H1 (cell line): ENCODE data around the gene MTX1. TPM values are rescaled to one million over a fixed set of nuclear protein-coding genes. Genes with fewer than 3 reads are reported as not detected.
A peak's percentile ranks its signal among the peaks of the same experiment; 100 is the strongest.

ENCODE experiments used
- CTCF ChIA-PET: fragments of 300-600 bp; sonication (Branson Sonifier 250); formaldehyde crosslinking; loops from one replicate; lab custom pipeline; 2021; ENCODE audit not compliant: partially characterized antibody; lab: Charles Lee
- POLR2A ChIA-PET: fragments of 300-600 bp; sonication (Branson Sonifier 250); formaldehyde crosslinking; loops from one replicate; lab custom pipeline; 2021; ENCODE audit warnings: inconsistent platforms; ENCODE audit not compliant: partially characterized antibody; lab: Charles Lee
- DNase-seq, 2 experiments: peaks; one replicate each; pipeline versions ENCODE4 v3.0.0 to v3.0.0-alpha.2; 2010 to 2022; ENCODE audit warnings: low spot score in 2 of 2, low read depth in 1 of 2, mixed read lengths in 1 of 2
- FAIRE-seq: peaks from 2 replicates; lab custom pipeline; 2011; peaks lifted over from hg19 to GRCh38; lab: Jason Lieb, UNC
- H2AFZ ChIP-seq: 2 replicates; pipeline ENCODE4 v1.8.1; 2012; ENCODE audit warnings: low read length, inconsistent platforms
- H2AK5ac ChIP-seq: 2 replicates; pipeline ENCODE4 v1.6.1; 2013; ENCODE audit warnings: low read depth, low read length
- H2BK120ac ChIP-seq: replicated peaks from 2 replicates; pipeline ENCODE3; 2013; ENCODE audit warnings: low read depth, low read length, inconsistent platforms
- H2BK12ac ChIP-seq: 2 replicates; pipeline ENCODE4 v1.6.1; 2013; ENCODE audit warnings: low read depth, low read length
- H2BK15ac ChIP-seq: 2 replicates; pipeline ENCODE4 v1.6.1; 2013; ENCODE audit warnings: low read length
- H2BK20ac ChIP-seq: 2 replicates; pipeline ENCODE4 v1.6.1; 2013; ENCODE audit warnings: low read length
- H2BK5ac ChIP-seq: 2 replicates; pipeline ENCODE4 v1.6.1; 2013; ENCODE audit warnings: low read depth, low read length
- H3K14ac ChIP-seq: 2 replicates; pipeline ENCODE4 v1.6.1; 2013; ENCODE audit warnings: inconsistent platforms; ENCODE audit not compliant: insufficient read length
- H3K18ac ChIP-seq: 2 replicates; pipeline ENCODE4 v1.6.1; 2013; ENCODE audit warnings: low read length; ENCODE audit errors: extremely low read depth
- H3K23ac ChIP-seq: 2 replicates; pipeline ENCODE4 v1.6.1; 2013; ENCODE audit warnings: inconsistent platforms; ENCODE audit not compliant: insufficient read length
- H3K23me2 ChIP-seq: 2 replicates; pipeline ENCODE4 v1.6.1; 2013; ENCODE audit warnings: low read depth, low read length
- H3K27ac ChIP-seq: 2 replicates; pipeline ENCODE4 v1.6.1; 2011; ENCODE audit warnings: low read depth, low read length, inconsistent platforms
- H3K27me3 ChIP-seq, 4 experiments: replicated peaks in 1 of 4; 1 replicate in 1 of 4; 2 replicates in 3 of 4; pipeline versions ENCODE4 v1.6.1 to v1.8.1; 2011 to 2013; ENCODE audit warnings: low read length in 3 of 4, mild to moderate bottlenecking in 3 of 4, inconsistent platforms in 2 of 4, mixed read lengths in 2 of 4, moderate library complexity in 1 of 4; ENCODE audit not compliant: control insufficient read depth in 3 of 4, insufficient read depth in 3 of 4; ENCODE audit errors: extremely low read depth in 1 of 4
- H3K36me3 ChIP-seq, 4 experiments: 2 replicates each; pipeline versions ENCODE4 v1.6.1 to v1.8.1; 2011 to 2013; ENCODE audit warnings: mild to moderate bottlenecking in 4 of 4, low read length in 3 of 4, moderate library complexity in 2 of 4, control low read depth in 1 of 4, inconsistent platforms in 1 of 4; ENCODE audit not compliant: insufficient read depth in 4 of 4, control insufficient read depth in 2 of 4
- H3K4ac ChIP-seq: replicated peaks from 2 replicates; pipeline ENCODE3; 2013; ENCODE audit warnings: low read length, low read depth, mixed read lengths, inconsistent platforms; ENCODE audit not compliant: insufficient read length
- H3K4me1 ChIP-seq, 4 experiments: replicated peaks in 1 of 4; 1 replicate in 1 of 4; 2 replicates in 3 of 4; pipeline versions ENCODE4 v1.6.1 to v1.8.1; 2011 to 2013; ENCODE audit warnings: low read length in 3 of 4, inconsistent platforms in 2 of 4, mixed read lengths in 1 of 4; ENCODE audit not compliant: insufficient read depth in 4 of 4, control insufficient read depth in 3 of 4
- H3K4me2 ChIP-seq, 2 experiments: 2 replicates each; pipeline versions ENCODE4 v1.6.1 to v1.8.1; 2011 to 2013; ENCODE audit warnings: low read depth in 2 of 2, low read length in 2 of 2, control low read depth in 1 of 2, inconsistent platforms in 1 of 2, mild to moderate bottlenecking in 1 of 2; ENCODE audit not compliant: insufficient read depth in 1 of 2
- H3K4me3 ChIP-seq, 4 experiments: fragments of 200-600, 300-600 bp in 1 of 4; sonication (generic), shearing (Covaris generic), sonication (Bioruptor Twin) in 1 of 4; 2 replicates each; pipeline versions ENCODE4 v1.5.1 to v1.8.1; 2011 to 2016; ENCODE audit warnings: low read length in 4 of 4, low read depth in 3 of 4, control low read depth in 2 of 4, inconsistent platforms in 2 of 4, mild to moderate bottlenecking in 2 of 4, mixed read lengths in 1 of 4, moderate library complexity in 1 of 4; ENCODE audit not compliant: insufficient read depth in 2 of 4; ENCODE audit errors: extremely low read depth in 1 of 4
- H3K56ac ChIP-seq: replicated peaks from 2 replicates; pipeline ENCODE3; 2013; ENCODE audit warnings: low read depth, mild to moderate bottlenecking, mixed read lengths, low read length, inconsistent platforms; ENCODE audit not compliant: insufficient read length
- H3K79me1 ChIP-seq: 2 replicates; pipeline ENCODE4 v1.6.1; 2013; ENCODE audit warnings: low read depth, low read length, control low read depth
- H3K79me2 ChIP-seq, 2 experiments: 2 replicates each; pipeline versions ENCODE4 v1.6.1 to v1.8.1; 2012 to 2013; ENCODE audit warnings: low read length in 2 of 2, mild to moderate bottlenecking in 2 of 2, inconsistent platforms in 1 of 2; ENCODE audit not compliant: insufficient read depth in 2 of 2, control insufficient read depth in 1 of 2
- H3K9ac ChIP-seq, 4 experiments: replicated peaks in 1 of 4; 1 replicate in 1 of 4; 2 replicates in 3 of 4; pipeline versions ENCODE4 v1.6.1 to v1.8.1; 2011 to 2013; ENCODE audit warnings: low read depth in 3 of 4, low read length in 3 of 4, control low read depth in 2 of 4, mild to moderate bottlenecking in 2 of 4, moderate library complexity in 2 of 4, inconsistent platforms in 1 of 4; ENCODE audit errors: extremely low read depth in 1 of 4
- H3K9me3 ChIP-seq, 2 experiments: 2 replicates each; pipeline versions ENCODE4 v1.6.1 to v1.8.1; 2012 to 2013; ENCODE audit warnings: mild to moderate bottlenecking in 2 of 2, moderate library complexity in 2 of 2, control low read depth in 1 of 2, inconsistent platforms in 1 of 2, low read depth in 1 of 2, low read length in 1 of 2, mixed read lengths in 1 of 2; ENCODE audit not compliant: insufficient read depth in 2 of 2
- H4K20me1 ChIP-seq, 2 experiments: replicated peaks in 1 of 2; 2 replicates each; pipeline versions ENCODE3 to v1.8.1; 2011 to 2013; ENCODE audit warnings: inconsistent platforms in 2 of 2, low read length in 2 of 2, mild to moderate bottlenecking in 1 of 2; ENCODE audit not compliant: insufficient read depth in 2 of 2, control insufficient read depth in 1 of 2
- H4K5ac ChIP-seq: 2 replicates; pipeline ENCODE4 v1.6.1; 2013; ENCODE audit warnings: low read length, low read depth, mixed read lengths, inconsistent platforms; ENCODE audit not compliant: insufficient read length
- H4K8ac ChIP-seq: 2 replicates; pipeline ENCODE4 v1.8.0; 2013; ENCODE audit warnings: mild to moderate bottlenecking, moderate library complexity, low read length, inconsistent platforms; ENCODE audit not compliant: insufficient read depth; ENCODE audit errors: extremely low read depth
- H4K91ac ChIP-seq: replicated peaks from 2 replicates; pipeline ENCODE3; 2013; ENCODE audit warnings: low read length, mixed read lengths, inconsistent platforms; ENCODE audit not compliant: insufficient read length
- ASH2L ChIP-seq: fragments of 200-600, 300-600 bp; sonication (generic); IDR thresholded peaks from one replicate; pipeline ENCODE4 v1.7.1; 2017; ENCODE audit warnings: low read length
- E2F6 ChIP-seq: IDR thresholded peaks from 2 replicates; pipeline ENCODE4 v1.6.1; 2012; ENCODE audit warnings: inconsistent platforms
- JUND ChIP-seq: IDR thresholded peaks from 2 replicates; pipeline ENCODE4 v1.6.1; 2011; ENCODE audit warnings: mild to moderate bottlenecking, improper control_type of control experiment, low read length
- MAX ChIP-seq: IDR thresholded peaks from 2 replicates; pipeline ENCODE4 v1.6.1; 2012; ENCODE audit warnings: inconsistent platforms
- SIN3A ChIP-seq, 2 experiments: IDR thresholded peaks in 1 of 2; conservative IDR thresholded peaks in 1 of 2; 2 replicates each; pipeline ENCODE4 v1.6.1; 2011 to 2012; ENCODE audit warnings: low read length in 2 of 2, improper control_type of control experiment in 1 of 2, low read depth in 1 of 2, mild to moderate bottlenecking in 1 of 2
- WGBS, 2 experiments: shearing (Covaris generic) in 1 of 2; methylation state at CpG; one replicate each; pipeline versions ENCODE4 v1.1.6 to v1.1.7; 2013 to 2015; ENCODE audit warnings: low lambda C conversion rate in 2 of 2, mixed read lengths in 2 of 2, inconsistent platforms in 1 of 2, low coverage in 1 of 2, missing lambda C conversion rate in 1 of 2; ENCODE audit not compliant: insufficient replicate concordance in 2 of 2, insufficient coverage in 1 of 2, insufficient read length in 1 of 2; ENCODE audit errors: extremely low coverage in 1 of 2, missing lambda C conversion rate in 1 of 2; 5-methylcytosine and 5-hydroxymethylcytosine counted together
- polyA plus RNA-seq, 7 experiments: library from polyadenylated mRNA; depleted of rRNA in 3 of 7; stranded (reverse) in 5 of 7; unstranded in 2 of 7; fragments of >200 nt in 5 of 7; fragments of 200-250 nt in 2 of 7; gene quantifications; 1 replicate in 5 of 7; 2 replicates in 1 of 7; 4 replicates in 1 of 7; pipeline versions ENCODE4 v1.2.1 to v1.2.3, GENCODE V29; 2011 to 2013; ENCODE audit warnings: missing spikeins in 2 of 7, mixed read lengths in 2 of 7
- total RNA-seq: library from RNA; stranded (reverse); fragmentation: NEBNext Ultra II Directional; extraction: Animal tissue kit (Norgen Biotek cat#: 25700); gene quantifications from 2 replicates; pipeline ENCODE4 v1.2.1, GENCODE V29; 2021

Gene MTX1
- total and polyA plus RNA-seq, 2 of the 8 experiments (the other 6 are each of a cell fraction or from before 2014, with no cell fraction given) = 47.9 to 131 TPM

GRCh38 chr1:155254714-155255242 is 46.3 kb downstream of the MTX1 start:
- H3K23me2 ChIP-seq = peaks cover 12% of the 10 kb centered on the region; the same call in 1 of the 2 replicates
- no peaks in the 10 kb centered on the region for H3K9me3 ChIP-seq
- H3K4ac ChIP-seq = peak overlapping the region; percentile 66
- DNase-seq (peak in 1 of 2 experiments; percentile 50), FAIRE-seq (no peak)
- no peak overlapping the region for H4K5ac ChIP-seq
- H3K56ac ChIP-seq = no peak overlapping the region
- no peak overlapping the region for H2BK20ac ChIP-seq
- ChIA-PET POLR2A (interaction anchor here (0.7 to 3.0 kb wide), 8 partner anchors 13 to 69 kb away, joined by 3 to 19 read pairs (median 7); partner anchors contain the start of genes CLK2, HCN3, MTX1 and THBS3), CTCF (interaction anchor here (0.6 to 15.2 kb wide), 5 partner anchors 18 to 1206 kb away, joined by 3 to 227 read pairs (median 3); partner anchors contain the start of genes CLK2 and RUSC1)
- peaks cover 0 to 6% (median 2%) of the 10 kb centered on the region in 4 experiments; a peak in 2 of 8 replicates for H3K36me3 ChIP-seq
- peak overlapping the region; percentile 79 to 88 for H3K4me2 ChIP-seq
- H2BK120ac ChIP-seq = no peak overlapping the region
- H4K91ac ChIP-seq = no peak overlapping the region
- no peak overlapping the region for H3K27ac ChIP-seq
- peak overlapping the region; percentile 9; the same call in 1 of the 2 replicates for H4K8ac ChIP-seq
- peak overlapping the region; percentile 85; the same call in 1 of the 2 replicates for H2AK5ac ChIP-seq
- H2AFZ ChIP-seq = no peak overlapping the region
- H3K23ac ChIP-seq = no peak overlapping the region
- H2BK12ac ChIP-seq = 0 out of 2 replicates have a peak overlapping the region, but pooled peaks have one; percentile 50
- peaks cover 0 to 26% (median 16%) of the 10 kb centered on the region in 4 experiments; a peak in 6 of 7 replicates for H3K4me1 ChIP-seq
- H3K27me3 ChIP-seq = no peaks in the 10 kb centered on the region
- peak overlapping the region; percentile 21 for H3K14ac ChIP-seq
- H2BK15ac ChIP-seq = peak overlapping the region; percentile 81; the same call in 1 of the 2 replicates
- peak overlapping the region; percentile 60 for H3K18ac ChIP-seq
- H4K20me1 ChIP-seq = peaks cover 0 to 6% of the 10 kb centered on the region in 2 experiments
- H3K79me1 ChIP-seq = no peaks in the 10 kb centered on the region
- WGBS, 2 experiments = 12% methylated on average over 30 of the region's 35 CpGs; no CpG with 5 or more reads in 1 of the 2 experiments
- TF ChIP-seq ASH2L (peak; percentile 6), MAX (0 out of 2 replicates have a peak, but pooled peaks have one; percentile 16), E2F6 (no peak), JUND (no peak), SIN3A (conservative IDR thresholded peaks at IDR 0.05 in 1 of 2, IDR thresholded peaks at IDR 0.05 in 1 of 2; ENCODE audit: low read depth in 1 of 2, low read length in 2 of 2) (0 out of 4 replicates have a peak, but pooled peaks of 1 of the 2 experiments have one; percentile 9)
- H3K4me3 ChIP-seq = peak overlapping the region; percentile 57 to 91 (median 76)
- 0 out of 4 replicates have a peak, but pooled peaks cover 0 to 3% of the 10 kb centered on the region in 2 experiments for H3K79me2 ChIP-seq
- H2BK5ac ChIP-seq = no peak overlapping the region
- H3K9ac ChIP-seq = peak overlapping the region in 2 of 4 experiments; percentile 14; a peak in 4 of 7 replicates
